ENCODE measurements around the gene ZFP36L2.

Gene ZFP36L2

DNA sequence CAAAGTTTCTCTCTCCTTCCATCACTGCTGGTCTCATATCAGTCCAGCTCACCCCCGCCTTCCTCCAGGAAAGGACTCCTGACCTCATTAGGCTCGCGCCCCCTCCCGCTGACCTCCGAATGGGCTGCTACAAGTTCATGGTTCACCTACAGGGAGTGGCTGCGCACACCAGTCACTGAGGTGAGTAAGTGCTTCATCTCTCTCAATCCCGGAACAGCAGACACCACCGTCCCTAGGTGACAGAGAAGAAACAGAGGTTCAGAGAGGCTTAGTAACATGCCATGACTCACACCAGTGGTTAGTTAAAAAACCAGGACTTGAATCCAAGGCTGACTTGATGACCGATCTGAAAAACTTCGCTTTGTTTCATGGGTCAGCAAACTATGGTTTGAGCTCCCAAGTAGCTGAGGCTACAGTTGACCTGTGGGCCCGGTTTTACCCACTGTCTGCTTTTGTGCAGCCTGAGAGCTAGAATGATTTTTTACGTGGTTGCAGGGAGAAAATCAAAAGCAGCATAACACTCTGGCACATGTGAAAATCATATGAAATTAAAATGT lies 42.0 kb downstream of the ZFP36L2 start:
- DNase-seq, result peak; percentile 9

GRCh38 chr2:43183743-43184142 lies 42.7 kb downstream of the ZFP36L2 start:
- no peak for DNase-seq

DNA sequence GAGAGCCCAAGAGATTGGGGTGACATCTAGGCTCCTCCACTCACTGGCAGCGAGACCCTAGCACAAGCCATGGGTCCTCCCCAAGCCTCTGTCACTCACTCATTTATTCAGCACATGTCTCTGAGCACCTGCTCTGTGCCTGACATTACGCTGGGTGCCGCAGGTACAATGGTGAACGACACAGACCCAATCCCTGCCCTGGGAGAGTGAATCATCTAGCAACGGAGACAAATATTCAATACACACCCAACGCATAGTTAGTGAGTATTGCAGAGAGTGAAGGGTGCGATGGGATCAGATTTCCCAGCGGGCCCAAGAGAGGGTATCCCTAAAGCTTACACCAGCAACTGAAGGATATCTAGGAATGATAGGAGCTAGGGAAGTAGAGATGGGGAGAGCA lies 45.5 kb downstream of the ZFP36L2 start:
- no peak for DNase-seq

- no peak for DNase-seq
Measured at GRCh38 chr2:43179942-43180341, 46.5 kb downstream of the ZFP36L2 start.

GRCh38 chr2:43178602-43179542 lies 47.5 kb downstream of the ZFP36L2 start:
- peak; percentile 81 for DNase-seq

DNA sequence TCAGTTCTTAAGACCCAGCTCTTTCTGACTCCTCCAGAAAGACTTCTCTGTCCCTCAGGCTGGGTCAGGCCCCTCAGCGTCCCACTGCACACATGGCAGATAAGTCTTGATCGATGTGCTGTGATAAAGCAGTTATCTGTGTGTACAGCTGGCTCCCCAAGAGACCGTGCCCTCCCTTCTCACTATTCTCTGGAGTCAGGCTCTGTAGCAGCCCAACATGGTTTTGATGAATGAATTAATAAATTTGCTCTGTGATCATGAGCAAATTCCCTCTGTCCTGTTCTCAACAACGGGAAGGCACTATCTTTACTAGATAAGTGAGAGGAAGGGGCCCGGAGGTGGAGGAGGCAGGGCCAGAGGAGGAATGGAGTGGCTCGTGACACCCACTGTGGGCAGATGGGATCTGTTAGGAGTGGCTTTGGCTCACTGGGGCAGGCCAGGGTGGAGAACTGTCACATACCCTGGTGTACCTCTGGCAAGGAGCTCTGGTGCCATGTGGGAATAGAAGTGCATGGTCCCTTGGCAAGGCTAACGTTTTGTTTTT lies 48.3 kb downstream of the ZFP36L2 start:
- no peak for DNase-seq

GRCh38 chr2:43176449-43176848 lies 50.0 kb downstream of the ZFP36L2 start:
- no peak for DNase-seq

DNA sequence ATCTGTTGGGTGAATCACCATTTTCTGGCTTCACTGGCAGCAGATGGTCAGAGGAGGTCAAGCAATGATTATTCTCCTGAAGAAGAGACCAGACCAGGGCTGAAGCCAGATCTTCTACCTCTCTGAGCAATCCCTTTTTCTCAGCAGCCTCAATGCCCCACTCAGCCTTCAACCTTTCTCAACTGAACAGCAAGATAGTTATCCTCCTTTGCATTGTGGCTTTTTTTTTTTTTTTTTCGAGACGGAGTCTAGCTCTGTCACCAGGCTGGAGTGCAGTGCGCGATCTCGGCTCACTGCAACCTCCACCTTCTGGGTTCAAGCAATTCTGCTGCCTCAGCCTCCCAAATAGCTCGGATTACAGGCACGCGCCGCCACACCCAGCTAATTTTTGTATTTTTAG lies 50.5 kb downstream of the ZFP36L2 start:
- DNase-seq, result no peak

DNA sequence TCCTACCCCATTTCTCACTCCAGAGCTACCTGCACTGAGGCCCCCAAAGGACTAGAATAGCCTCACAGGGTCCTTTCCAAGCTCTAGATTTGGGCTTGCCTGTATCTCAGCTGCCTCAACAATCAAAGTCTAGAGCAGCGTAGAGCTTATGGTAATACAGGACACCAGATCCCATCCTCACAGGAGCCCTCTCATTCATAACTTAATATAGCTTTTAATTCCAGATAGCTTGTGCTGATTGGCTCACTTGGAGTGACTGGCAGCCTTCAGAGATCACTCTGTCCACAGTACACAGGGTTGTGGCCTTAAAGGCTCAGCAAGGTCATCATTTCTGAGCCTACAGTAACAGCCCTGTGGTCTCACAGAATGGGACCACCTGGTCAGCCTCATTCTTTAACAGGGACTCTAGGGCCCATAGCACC lies 51.4 kb downstream of the ZFP36L2 start:
- peak; percentile 53 for DNase-seq

- no peak for DNase-seq
Measured at GRCh38 chr2:43174368-43174916, 52.0 kb downstream of the ZFP36L2 start.

Data from DMS53 (cell line).